Sigmoid colon (tissue), 4 donors: Measurements from ENCODE around the gene OR2V2.

Experiments
- CTCF ChIP-seq, 4 experiments: fragments of 450-650 bp in 3 of 4; fragments of 200-600 bp in 1 of 4; IDR thresholded peaks; one replicate each; pipeline ENCODE4 v1.5.1; 2016 to 2019; ENCODE audit warnings: antibody characterized with exemption in 4 of 4, mild to moderate bottlenecking in 3 of 4, moderate library complexity in 2 of 4
- EP300 ChIP-seq, 4 donors: sonication (generic); formaldehyde crosslinking; IDR thresholded peaks; one replicate each; pipeline ENCODE4 v1.6.1; 2017; ENCODE audit warnings: antibody characterized with exemption in 4 of 4
- POLR2A ChIP-seq, 2 donors: fragments of 450-650 bp; IDR thresholded peaks; one replicate each; pipeline ENCODE4 v1.6.1; 2016; ENCODE audit warnings: antibody characterized with exemption in 2 of 2, mild to moderate bottlenecking in 2 of 2, moderate library complexity in 2 of 2
- POLR2AphosphoS5 ChIP-seq, 4 donors: sonication (generic); formaldehyde crosslinking; IDR thresholded peaks; one replicate each; pipeline ENCODE4 v1.6.1; 2017; ENCODE audit warnings: antibody characterized with exemption in 4 of 4

- no peak for TF ChIP-seq CTCF (IDR thresholded peaks at IDR 0.05)
- no peak for TF ChIP-seq EP300 (IDR thresholded peaks at IDR 0.05)
- no peak for TF ChIP-seq POLR2AphosphoS5 (IDR thresholded peaks at IDR 0.05)
- TF ChIP-seq POLR2A (IDR thresholded peaks at IDR 0.05), result no peak
Observed at GRCh38 chr5:181120306-181120705, 27.1 kb upstream of the OR2V2 start.
